Left ventricle myocardium superior (tissue), 1 donor: ENCODE data around the gene FAM98C. TPM values are rescaled to one million over a fixed set of nuclear protein-coding genes. Genes with fewer than 3 reads are reported as not detected.

Source experiments
- ATAC-seq: fragments of 200-7000 bp; cut with Tn5 transposase; one replicate; pipeline ENCODE4 v1.9.1; 2020; ENCODE audit warnings: mild to moderate bottlenecking, moderate library complexity
- DNase-seq: peaks from one replicate; pipeline ENCODE4 v3.0.0-alpha.2; 2020
- intact Hi-C: fragments of 100-400 bp; cut with micrococcal nuclease; formaldehyde crosslinking; loops from one replicate; pipeline ENCODE4 v1.11.0; 2022
- total RNA-seq: library from RNA; stranded (reverse); fragmentation: NEBNext Ultra II Directional; extraction: Animal tissue kit (Norgen Biotek cat#: 25700); gene quantifications from one replicate; pipeline ENCODE4 v1.2.1, GENCODE V29; 2021
- donor health status: DM: no; HTN: yes; CAD: no; lungs with severe emphysema.

Gene FAM98C
- total RNA-seq, 1 donor from 2014 or later: 11.9 TPM

- DNase-seq (no peak), ATAC-seq (no peak)
- intact Hi-C loops: no loop called here
Measured at GRCh38 chr19:38443458-38443999, 40.6 kb downstream of the FAM98C start.

- ATAC-seq (no peak), DNase-seq (no peak)
- intact Hi-C loops: no loop called here
Measured at GRCh38 chr19:38444026-38444425, 41.1 kb downstream of the FAM98C start.

- DNase-seq: no peak
- intact Hi-C loops: no loop called here
- ATAC-seq: no peak
Measured at GRCh38 chr19:38445362-38445761, 42.5 kb downstream of the FAM98C start.

- intact Hi-C loops: no loop called here
- no peak for ATAC-seq
- DNase-seq: no peak
Measured at GRCh38 chr19:38448225-38448624, 45.3 kb downstream of the FAM98C start.

- DNase-seq (no peak), ATAC-seq (no peak)
- intact Hi-C loops: no loop called here
Measured at GRCh38 chr19:38449518-38449917, 46.6 kb downstream of the FAM98C start.

GRCh38 chr19:38451036-38451435 lies 48.1 kb downstream of the FAM98C start:
- intact Hi-C loops: no loop called here
- no peak for DNase-seq
- no peak for ATAC-seq

GRCh38 chr19:38451629-38452028 lies 48.7 kb downstream of the FAM98C start:
- no peak for DNase-seq
- intact Hi-C loops: no loop called here
- no peak for ATAC-seq

- ATAC-seq (no peak), DNase-seq (no peak)
- intact Hi-C loops: no loop called here
Measured at GRCh38 chr19:38452430-38453366, 49.8 kb downstream of the FAM98C start.

GRCh38 chr19:38453596-38453995 lies 50.7 kb downstream of the FAM98C start:
- no peak for DNase-seq
- intact Hi-C loops: no loop called here
- no peak for ATAC-seq

- ATAC-seq (no peak), DNase-seq (no peak)
- intact Hi-C loops: no loop called here
Measured at GRCh38 chr19:38455031-38455430, 52.1 kb downstream of the FAM98C start.

GRCh38 chr19:38457202-38457601 lies 54.3 kb downstream of the FAM98C start:
- ATAC-seq: no peak
- DNase-seq: no peak
- intact Hi-C loops: no loop called here

- intact Hi-C loops: no loop called here
- ATAC-seq (no peak), DNase-seq (no peak)
Measured at GRCh38 chr19:38457690-38458405, 55.0 kb downstream of the FAM98C start.

Other genes with a start within 250 kb of the FAM98C start
- gene DPF1, start 178.9 kb upstream of the FAM98C start, total RNA-seq: 0.40 TPM
- gene PPP1R14A, start 146.7 kb upstream of the FAM98C start, total RNA-seq: 27.6 TPM
- 9.9 TPM for gene SPINT2, start 138.5 kb upstream of the FAM98C start, total RNA-seq
- gene C19orf33, start 98.8 kb upstream of the FAM98C start, total RNA-seq: 1.5 TPM
- 33.8 TPM for gene YIF1B, start 87.1 kb upstream of the FAM98C start, total RNA-seq
- gene KCNK6, start 83.2 kb upstream of the FAM98C start, total RNA-seq: 5.5 TPM
- 1.2 TPM for gene CATSPERG, start 67.3 kb upstream of the FAM98C start, total RNA-seq
- gene PSMD8, start 28.5 kb upstream of the FAM98C start, total RNA-seq: 306 TPM
- gene GGN, start 15.1 kb upstream of the FAM98C start, total RNA-seq: 0.15 TPM
- gene SPRED3, start 14.4 kb upstream of the FAM98C start, total RNA-seq: 0.10 TPM
- gene RASGRP4, start 23.1 kb downstream of the FAM98C start, total RNA-seq: 1.2 TPM
- gene RYR1, start 30.6 kb downstream of the FAM98C start, total RNA-seq: 1.1 TPM
- 1.8 TPM for gene MAP4K1, start 214.9 kb downstream of the FAM98C start, total RNA-seq
- gene EIF3K, start 216.1 kb downstream of the FAM98C start, total RNA-seq: 674 TPM
- gene ACTN4, start 244.6 kb downstream of the FAM98C start, total RNA-seq: 131 TPM